ENCODE measurements around the gene WDR77. TPM values are rescaled to one million over a fixed set of nuclear protein-coding genes. Genes with fewer than 3 reads are reported as not detected.

WDR77 gene
- total RNA-seq, 1 donor from 2014 or later = 25.6 TPM

GRCh38 chr1:111469539-111469938, 20.5 kb upstream of the WDR77 start:
- no peak for DNase-seq (ENCODE audit: low spot score)

DNA sequence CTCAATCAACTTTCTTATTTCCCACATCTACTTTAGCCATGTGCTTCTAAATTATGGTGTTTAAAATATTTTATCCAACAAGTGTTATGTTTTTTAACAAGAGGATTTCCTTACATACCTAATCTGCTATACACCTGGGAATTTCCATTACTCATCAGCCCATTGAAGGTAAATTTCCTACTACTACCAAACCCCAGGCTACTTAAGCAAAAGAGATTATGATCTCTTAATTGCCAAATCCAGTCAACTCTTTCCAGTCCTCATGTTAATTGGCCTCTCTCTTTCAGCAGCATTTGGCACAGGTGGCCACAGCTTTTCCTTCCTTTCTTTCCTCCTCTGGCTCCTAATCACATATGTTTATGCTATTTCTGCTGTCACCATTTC, 19.7 kb upstream of the WDR77 start:
- no peak for DNase-seq (ENCODE audit: low spot score)

GRCh38 chr1:111467865-111468716, 19.0 kb upstream of the WDR77 start:
- DNase-seq (ENCODE audit: low spot score) = no peak

DNA sequence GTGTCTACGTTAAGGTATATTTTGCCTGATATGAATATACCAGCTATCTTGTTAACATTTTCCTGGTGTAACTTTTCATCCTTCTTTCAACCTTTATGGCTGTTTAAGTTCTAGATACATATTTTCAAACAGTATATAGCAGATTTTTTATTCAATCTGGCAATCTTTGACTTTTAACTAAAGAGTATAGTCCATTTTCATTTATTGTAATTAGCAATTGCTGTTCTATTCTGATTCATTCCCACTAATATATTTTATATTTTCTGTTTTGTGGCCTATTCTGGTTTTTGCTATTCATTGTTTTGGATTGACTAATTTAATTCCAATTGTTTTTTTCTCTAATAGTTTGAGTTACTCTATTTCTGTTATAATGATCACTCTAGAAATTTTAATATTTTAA, 17.4 kb upstream of the WDR77 start:
- DNase-seq (ENCODE audit: low spot score) = no peak

- no peak for DNase-seq (ENCODE audit: low spot score)
Observed at GRCh38 chr1:111465754-111466153, 16.7 kb upstream of the WDR77 start.

DNA sequence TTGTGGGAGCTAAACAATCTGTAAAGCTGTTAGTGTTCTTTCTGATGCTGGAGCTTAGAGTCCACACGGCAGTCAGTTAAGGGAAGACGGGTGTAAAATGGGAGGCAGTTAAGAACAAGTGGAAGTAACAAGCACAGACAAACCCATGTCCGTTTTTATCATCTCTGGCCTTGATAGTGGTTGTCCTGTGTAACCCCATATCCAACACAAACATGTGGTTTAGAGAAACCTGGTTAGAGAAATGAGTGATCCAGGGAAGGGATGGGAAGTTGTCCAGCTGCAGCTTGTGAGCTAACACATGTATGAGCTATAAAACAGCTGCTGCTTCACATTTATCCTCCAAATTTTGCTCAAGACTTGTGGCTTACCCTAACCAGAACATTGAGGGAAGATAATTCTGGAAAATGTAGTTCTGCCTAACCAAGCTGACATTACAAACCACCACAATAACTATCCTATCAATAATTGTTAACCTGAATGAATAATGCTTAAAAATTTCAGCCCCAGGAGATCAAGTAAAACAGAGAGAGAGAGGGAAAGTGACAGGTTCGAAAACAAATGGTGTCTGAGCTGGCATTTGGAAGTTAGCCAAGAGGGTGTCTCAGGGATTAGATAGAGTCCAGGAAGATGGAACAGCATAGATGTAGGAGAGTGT, 14.1 kb upstream of the WDR77 start:
- DNase-seq (ENCODE audit: low spot score) = no peak

DNA sequence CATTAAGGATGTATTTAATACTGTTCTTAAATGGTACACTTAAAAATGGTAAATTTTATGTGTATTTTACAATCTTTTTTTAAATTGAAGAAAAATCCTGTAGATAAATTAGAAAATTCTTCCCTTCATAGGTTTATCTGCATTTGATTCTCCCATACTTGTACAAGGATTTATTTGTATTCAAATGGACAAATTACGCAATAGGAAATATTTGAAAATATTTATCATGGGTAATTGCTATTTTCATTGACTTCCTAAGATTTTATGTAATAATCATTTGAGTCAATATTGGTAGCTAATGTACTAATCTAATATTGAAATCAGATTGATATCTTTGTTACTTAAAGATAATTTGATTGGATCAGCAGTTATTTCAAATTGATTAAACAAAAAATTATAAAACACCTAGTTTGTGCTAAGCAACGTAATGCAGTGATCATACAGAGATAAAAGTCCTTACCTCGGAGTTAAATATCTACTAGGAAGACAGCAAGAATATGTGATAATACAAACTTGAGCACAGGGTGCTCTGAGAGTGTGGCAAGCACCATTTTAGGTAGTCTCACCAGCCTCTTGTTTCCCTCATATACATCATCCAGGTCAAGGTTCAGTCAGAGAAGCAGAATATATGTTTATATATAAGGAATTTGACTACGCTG, 13.4 kb upstream of the WDR77 start:
- no peak for DNase-seq (ENCODE audit: low spot score)

DNA sequence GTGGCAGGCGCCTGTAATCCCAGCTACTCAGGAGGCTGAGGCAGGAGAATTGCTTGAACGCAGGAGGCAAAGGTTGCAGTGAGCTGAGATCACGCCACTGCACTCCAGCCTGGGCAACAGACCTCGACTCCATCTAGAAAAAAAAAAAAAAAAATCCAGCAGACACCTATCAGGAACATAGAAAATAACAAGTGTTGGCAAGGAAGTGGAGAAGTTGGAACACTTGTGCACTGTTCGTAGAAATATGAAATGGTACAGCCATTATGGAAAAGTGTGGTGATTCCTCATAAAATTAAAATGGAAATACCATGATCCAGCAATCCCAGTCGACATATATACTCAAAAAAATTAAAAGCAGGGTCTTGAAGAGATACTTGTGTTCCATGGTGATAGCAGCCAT, 12.7 kb upstream of the WDR77 start:
- DNase-seq (ENCODE audit: low spot score) = no peak

GRCh38 chr1:111455642-111456031, 6.6 kb upstream of the WDR77 start:
- no peak for DNase-seq (ENCODE audit: low spot score)

GRCh38 chr1:111454859-111455641, 6.0 kb upstream of the WDR77 start:
- DNase-seq (ENCODE audit: low spot score) = no peak

DNA sequence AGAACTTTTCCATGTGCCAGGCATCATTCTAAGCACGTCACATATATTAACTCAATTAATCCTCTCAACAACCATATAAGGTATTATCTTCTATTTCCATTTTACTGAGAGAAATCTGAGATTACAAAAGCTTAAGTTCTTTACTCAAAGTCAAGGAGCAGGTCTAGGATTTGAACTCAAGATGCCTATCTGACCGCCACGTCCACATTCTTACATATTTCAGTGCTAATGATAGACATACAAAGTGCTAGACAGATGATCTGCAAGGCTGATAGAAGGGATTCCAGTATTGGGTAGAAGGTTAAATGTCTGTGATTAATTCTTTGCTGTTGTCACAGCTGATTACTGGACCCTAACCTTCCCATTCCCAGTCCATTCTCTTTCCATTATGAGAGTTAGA, 4.7 kb upstream of the WDR77 start:
- no peak for DNase-seq (ENCODE audit: low spot score)

- DNase-seq (ENCODE audit: low spot score) = no peak
Observed at GRCh38 chr1:111452581-111452980, 3.5 kb upstream of the WDR77 start.

GRCh38 chr1:111450185-111450584, 1.1 kb upstream of the WDR77 start:
- no peak for DNase-seq (ENCODE audit: low spot score)

- no peak for DNase-seq (ENCODE audit: low spot score)
Observed at GRCh38 chr1:111449703-111450017, 604 bp upstream of the WDR77 start.

DNA sequence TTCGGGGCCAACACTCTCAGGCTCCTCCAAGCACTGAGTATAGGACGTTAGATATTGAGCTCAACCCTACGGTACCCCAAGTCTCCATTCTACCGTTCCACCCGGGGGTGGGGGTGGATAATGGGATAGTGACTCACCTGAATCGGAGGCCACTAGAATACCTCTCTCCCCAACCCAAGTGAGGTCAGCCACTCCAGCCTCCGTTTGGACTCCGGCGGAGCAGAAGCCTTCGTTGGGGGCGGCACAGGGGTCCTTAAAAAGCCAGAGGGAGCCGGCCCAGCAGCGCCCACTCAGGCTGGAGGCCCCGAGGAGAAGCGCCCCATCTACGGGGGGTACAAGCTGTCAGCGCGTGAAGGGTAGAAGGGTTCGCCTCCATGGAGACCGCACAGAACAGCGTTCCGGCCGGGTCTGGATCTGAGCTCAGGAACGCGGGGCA, 556 bp downstream of the WDR77 start:
- DNase-seq (ENCODE audit: low spot score) = no peak

DNA sequence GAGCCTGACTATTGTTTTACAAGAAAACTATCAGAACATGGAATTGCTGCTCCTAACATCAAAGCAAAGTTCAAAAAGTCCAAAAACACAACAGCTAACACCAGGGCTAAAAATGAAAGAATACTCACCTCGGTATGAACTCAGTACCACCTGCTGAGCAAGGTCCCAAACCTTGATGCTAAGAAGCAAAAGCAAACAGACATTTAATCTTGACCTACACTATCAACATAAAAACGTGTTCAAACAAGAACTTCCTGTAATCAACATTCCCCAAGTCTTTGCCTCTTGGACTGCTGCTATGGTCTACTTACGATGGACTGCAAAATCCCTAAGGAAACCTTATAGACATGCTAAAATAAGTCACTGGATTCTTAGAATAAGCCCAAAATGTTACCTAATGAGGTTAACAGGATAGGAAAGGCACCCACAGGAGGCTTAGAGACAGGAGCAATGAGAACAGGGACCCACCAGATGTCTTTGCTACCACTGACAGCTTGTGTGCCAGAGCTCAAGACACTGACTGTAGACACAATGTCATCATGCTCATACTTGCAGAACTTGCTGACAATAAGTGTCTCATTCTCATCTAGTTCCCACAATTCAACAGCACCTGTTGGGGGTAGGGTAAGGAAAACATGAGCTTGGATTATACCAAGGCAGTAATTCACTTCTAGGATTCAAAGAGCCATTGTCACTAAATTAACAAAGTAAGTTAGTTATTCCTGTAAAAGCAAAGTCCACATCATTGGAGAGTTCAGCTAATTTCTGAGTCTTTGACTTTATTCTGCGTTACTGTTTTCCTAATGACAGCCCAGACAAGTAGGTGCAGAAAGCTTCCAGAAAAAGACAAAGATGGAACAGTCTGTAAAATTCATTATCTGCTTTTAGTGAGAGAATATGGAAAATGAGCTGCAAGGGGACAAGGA, 1.8 kb downstream of the WDR77 start:
- peak; percentile 28 for DNase-seq (ENCODE audit: low spot score)

GRCh38 chr1:111446546-111446945, 2.5 kb downstream of the WDR77 start:
- no peak for DNase-seq (ENCODE audit: low spot score)

DNA sequence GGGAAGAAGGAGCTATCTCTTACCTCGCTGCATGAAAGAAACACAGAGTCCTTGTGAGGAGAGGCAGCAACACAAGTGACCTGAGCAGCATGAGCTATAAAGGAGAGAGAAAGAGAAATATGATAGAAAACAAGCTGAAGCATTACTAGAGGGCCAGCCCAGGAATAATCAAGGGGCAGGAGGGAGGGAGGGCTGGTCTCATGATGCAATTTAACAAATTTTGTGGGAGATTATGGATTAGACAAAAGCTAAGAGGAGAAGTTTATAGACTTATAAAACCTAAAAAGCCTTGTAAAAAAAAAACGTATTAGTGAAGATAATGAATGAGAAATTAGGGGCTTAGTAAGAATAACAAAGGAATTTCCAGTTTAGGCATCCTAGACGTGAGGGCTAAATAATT, 5.0 kb downstream of the WDR77 start:
- DNase-seq (ENCODE audit: low spot score) = no peak

DNA sequence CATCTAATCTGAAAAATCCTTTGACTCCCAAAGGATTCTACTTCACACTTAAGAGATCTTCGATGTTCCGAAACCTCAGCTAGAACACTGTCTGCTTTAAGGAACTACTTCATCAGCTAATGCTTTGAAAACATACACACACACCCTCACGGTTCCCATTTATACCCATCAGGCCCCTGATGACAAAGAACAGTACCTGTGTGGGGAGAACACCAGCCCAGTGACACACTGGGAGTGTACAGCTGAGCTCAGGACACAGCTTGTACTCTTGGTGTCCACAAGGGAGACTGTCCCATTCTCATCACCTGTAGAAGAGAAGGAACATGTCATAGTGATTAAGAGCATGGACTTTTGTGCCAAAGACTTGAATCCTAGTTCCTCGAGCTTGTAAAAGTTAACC, 6.6 kb downstream of the WDR77 start:
- no peak for DNase-seq (ENCODE audit: low spot score)

- no peak for DNase-seq (ENCODE audit: low spot score)
Observed at GRCh38 chr1:111441573-111442192, 7.4 kb downstream of the WDR77 start.

All from mucosa of gallbladder (tissue), 1 donor.